HG02798 (cell line): Measurements from ENCODE around the gene DDX51.
"Not testable (repeated sequence)": the region's sequence is repeated elsewhere in the genome, so short reads cannot be mapped to it uniquely, and the experiment has no call there.

Source experiments
- ATAC-seq: cut with Tn5 transposase; IDR thresholded peaks from one replicate; pipeline ENCODE4 v1.9.1; 2021; ENCODE audit warnings: mild to moderate bottlenecking; ENCODE audit not compliant: unreplicated experiment, poor library complexity

The DDX51 gene

DNA sequence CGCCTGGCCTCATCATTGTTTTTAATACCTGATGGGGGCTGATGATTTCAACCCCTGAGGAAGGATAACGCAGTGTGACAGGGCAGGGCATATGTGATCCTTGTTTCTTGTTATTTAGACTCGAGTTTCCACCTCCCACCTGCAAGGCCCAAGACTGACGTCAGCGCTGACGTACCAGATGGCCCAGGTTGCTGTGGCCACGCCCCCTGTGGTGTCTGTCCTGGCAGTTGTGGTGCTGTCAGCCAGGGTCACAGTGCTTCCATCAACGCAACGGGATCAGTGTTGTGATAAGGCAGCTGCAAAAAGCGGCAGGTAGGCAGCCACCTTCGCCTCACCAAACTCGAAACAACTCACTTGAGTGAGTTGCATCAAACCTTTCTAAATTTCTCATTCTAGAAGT, 18.4 kb downstream of the DDX51 start:
- no peak for ATAC-seq

DNA sequence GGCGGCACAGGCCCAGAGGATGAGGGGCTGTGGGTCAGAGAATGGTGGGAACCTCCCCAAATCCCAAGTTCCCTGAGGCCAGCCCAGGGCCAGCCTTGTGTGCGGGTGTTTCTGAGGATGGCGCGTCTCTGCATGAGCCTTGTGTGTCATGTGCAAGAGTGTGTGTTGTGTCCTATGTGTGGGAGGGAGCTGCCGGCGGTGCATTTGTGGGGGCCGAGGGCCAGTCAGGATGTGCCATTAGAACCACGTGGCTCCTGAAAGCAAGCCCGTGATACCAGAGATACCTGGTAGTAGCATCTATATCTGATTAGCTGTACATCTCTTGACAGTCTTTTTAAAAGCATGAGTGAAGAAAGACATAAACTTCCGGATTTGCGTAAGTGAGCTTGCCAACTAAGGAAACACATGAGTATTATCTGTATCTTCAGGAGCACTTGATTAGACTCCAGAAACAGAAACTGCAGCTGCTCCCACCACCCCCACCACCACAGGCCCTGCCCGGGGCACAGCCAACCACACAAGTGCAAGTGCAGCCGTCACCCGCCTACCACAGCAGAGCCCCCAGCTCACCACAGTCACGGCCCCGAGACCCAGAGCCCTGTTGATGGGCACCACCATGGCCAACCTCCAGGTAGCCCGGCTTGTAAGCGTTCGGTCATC, 19.2 kb downstream of the DDX51 start:
- ATAC-seq, result no peak

DNA sequence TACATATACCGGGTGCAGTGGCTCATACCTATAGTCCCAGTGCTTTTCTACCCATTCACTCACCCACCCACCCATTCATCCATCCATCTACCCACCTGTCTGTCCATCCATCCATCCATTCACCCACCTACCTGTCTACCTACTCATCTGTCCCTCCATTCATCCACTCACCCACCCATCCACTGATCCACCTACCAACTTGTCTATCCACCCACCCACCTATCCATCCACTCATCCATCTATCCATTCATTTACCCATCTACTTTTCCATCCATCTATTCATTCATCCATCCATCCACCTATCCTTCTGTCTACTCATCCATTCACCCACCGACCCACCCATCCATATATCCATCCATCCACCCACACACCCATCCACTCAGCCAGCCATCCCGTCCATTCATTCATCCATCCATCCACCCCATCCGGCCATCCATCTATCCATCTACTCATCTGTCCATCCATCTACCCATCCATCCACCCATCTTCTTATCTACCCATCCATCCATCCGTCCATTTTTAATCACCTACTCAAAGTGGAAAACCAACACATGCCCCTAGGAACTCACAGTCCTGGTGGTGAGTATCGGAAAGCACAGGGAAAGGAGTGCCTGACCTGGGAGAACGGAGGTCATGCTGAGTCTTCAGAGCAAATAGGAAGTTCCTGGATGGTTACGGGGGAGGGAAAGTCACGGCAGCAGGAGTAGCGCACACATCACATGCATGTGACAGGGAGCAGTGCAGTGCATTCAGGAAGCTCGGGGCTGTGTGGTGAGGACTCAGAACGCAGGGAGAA, 20.0 kb downstream of the DDX51 start:
- ATAC-seq, result no peak

DNA sequence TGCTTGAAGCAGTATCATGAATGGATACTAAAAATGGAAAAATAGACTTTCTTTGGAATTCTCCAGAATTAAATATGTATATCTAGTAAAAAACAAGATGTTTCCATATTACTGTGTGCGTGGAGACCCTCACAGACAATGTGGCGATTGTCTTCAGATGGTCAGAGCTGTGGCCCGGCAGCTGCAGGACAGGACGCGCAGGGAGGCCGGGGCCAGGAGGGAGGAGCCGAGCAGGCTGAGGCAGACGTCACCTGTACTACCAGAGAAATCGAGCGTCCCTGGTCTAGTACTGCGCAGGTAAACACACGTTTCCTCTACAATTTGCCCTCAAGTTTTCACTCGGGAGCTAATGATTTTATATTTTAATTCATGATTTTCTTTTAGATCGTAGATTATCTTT, 22.8 kb downstream of the DDX51 start:
- no peak for ATAC-seq

DNA sequence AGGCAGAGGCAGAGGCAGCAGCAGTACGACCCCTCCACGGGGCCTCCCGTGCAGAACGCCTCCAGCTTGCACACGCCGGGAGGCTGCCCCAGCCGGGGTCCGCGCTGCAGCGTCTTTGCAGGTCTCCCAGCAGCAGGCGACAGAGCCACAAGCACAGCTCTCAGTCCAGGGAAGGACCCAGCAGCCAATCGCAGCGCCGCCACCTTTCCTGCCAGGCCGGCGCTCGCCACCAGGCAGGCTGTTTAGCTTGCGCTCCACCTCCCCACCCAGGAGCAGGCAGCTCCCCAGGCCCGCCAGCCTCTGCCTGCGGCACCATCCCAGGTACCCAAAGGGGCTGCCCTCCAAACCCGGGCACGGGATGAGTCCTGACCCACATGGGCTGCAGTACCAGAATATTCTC, 25.2 kb downstream of the DDX51 start:
- ATAC-seq, result no peak

DNA sequence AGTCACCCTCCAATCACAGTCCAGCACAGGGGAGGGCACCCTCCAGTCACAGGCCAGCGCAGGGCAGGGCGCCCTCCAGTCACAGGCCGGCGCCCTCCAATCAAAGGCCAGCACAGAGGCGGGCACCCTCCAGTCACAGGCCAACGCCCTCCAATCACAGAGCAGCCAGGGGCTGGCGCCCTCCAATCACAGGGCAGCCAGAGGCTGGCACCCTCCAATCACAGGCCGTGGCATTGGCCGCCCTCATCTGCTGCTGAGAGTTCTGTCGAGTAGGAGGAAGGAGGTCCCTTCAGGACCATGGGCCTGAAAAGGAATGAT, 26.6 kb downstream of the DDX51 start:
- ATAC-seq, result no peak

DNA sequence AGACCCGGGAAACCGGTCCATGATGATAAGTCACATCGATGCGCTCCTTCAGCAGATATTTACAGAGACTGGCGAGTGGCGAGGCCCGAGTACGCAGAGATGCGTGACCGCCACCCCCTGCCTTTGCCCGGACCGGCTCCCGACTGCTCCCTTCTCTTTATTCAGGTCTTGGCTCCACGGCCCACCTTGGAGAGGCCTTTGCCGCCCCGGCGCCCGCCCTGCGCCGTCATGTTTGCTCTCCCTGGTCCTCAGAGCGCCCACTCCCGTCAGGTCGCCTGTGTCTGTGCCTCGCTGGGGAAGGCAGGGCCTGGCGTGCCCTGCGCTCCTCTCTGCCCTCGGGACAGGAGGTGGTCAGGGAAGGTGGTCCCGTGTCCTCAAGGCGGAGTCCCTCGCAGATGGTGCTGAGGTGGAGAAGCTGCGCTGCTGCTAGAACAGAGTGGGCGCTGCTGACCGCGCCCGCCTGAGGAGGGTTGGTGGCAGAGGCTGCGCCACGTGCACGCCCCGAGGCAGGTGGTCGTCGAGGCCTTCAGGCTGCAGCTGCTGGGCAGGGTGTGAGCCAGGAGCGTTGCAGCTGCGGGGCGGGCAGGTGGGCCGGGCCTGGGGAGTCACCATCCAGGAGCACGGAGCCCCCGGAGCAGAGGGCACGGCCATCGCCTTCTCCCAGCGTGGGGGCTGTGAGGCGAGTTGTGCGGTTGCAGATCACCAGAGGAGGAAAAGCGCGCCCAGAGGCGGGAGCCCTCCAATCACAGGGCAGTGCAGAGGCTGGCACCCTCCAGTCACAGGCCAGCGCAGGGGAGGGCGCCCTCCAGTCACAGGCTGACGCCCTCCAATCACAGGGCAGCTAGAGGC, 27.2 kb downstream of the DDX51 start:
- no peak for ATAC-seq

DNA sequence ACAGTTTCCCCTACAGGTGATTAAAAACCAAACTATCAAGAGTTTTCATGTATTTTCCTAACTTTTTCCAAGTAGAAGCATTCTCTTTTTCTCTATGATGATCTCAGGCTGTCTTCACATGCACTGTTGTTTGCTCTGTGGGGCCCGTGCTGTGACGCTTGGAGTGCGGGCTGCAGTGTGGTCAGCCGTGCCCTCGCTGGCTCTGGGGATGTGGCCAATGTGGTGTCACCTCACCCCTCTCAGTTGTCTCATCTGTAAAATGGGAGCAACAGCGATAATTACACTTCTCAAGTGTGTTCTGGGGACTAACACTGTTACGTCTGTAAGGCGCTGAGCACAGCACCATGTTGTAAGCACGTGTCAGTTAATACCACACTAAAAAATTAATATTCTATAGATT, 28.6 kb downstream of the DDX51 start:
- ATAC-seq, result no peak

DNA sequence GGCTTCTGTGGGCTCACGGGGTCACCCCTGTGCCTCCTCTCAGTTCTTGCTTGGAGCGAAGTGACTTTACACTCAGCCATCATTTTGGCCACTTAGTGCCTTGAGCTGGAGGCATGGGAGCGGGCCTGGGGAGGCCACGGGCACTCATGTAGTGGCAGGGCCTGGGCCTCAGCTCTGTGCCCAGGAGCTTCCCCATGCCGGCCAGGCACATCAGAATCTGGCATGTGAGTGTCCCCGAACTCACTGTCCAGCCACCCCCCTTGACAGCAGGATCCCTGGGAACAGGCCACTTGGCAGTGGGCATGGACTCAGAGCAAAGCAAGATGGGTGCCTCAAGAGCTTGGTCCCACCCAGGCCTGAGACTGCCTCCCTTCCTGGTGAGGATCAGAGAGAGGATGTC, 29.5 kb downstream of the DDX51 start:
- ATAC-seq, result no peak

DNA sequence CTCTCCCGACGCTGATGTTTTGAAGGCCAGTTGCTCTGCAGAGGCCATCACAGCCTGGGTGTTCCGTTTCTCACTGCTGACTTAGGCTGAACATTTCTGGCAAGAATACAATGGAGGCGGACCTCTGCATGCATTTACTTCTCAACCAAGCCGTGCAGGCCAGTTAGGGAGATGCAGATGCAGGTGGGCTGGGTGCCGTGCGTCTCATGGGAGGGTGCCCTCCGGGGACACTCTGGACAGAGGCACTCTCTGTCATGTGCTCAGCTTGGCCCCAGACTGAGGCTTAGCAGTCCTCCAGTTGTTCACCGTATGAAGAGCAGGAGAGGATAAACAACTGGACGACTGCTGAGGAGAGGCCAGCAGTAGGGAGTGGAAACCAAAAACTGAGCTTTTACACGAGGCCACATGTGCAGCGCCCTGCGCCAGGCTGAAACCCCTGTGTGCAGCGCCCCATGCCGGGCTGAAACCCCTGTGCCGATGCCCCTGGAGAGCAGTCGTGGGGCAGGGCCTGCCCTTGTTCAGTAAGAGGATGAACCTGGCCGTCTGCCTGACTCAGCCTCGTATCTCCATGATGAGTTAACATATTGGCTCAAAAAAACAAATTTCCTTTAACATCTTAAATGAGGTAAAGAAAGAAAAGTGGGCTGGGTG, 32.3 kb downstream of the DDX51 start:
- no peak for ATAC-seq

DNA sequence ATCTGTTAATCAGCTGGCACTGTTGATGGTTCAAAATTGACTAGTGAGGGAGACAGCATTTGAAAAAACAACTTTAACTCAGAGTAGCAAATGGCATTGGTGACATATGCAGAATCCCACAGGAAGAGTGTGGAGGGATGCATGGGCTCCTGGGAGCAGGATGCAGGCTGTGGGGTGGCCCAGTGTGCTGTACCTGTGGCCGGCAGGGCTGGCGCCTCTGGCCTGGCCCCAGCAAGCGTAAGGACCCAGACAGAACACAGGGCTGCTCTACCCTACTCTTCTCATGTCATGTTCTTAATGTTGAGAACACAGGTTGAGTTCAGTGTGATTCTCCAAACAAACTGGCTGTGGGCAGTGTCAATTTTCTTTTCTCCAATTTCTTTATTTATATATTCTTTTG, 33.4 kb downstream of the DDX51 start:
- ATAC-seq, result no peak

DNA sequence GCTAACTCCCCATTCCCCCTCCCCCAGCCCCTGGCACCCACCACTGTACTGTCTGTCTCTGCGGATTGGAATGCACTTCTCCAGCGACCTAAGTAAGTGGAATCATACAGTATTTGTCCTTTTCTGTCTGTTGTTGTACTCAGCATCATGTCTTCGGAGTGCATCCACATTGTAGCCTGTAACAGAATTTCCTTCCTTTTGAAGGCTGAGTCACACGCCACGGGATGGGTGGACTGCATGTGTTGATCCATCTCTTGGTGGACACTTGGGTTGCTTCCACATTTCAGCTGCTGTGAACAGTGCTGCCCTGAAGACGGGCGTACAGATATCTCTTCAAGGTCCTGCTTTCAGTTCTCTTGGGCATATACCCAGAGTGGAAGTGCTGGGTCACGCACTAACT, 34.4 kb downstream of the DDX51 start:
- no peak for ATAC-seq

DNA sequence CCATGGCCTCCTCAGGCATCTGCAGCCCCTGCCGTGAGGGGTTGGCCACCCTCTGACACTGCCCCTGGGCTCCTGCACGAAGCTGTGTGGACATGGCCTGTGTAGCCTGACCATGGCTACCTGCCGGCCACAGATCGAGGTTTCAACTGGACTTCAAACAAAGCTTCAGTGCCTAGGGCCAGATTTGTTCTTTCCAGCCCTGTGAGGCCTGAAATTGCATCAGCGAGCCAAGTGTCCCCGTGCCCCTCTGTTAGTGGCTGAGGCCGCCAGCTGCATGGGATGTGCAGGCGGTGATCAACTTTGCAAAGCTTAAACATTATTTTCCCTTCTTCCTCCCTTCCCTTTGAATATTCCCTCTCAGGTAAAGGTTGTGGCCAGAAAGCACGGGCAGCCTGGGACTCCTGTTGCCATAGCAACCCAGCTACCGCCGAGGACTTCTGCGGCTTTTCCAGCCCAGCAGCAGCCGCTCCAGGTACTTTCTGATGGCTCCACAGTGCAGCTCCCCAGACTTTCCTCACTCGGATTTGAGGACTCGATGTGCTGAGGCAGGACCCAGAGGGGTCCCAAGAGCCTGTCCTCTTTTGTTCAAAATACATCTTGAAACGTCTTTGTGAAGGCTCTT, 35.8 kb downstream of the DDX51 start:
- no peak for ATAC-seq

DNA sequence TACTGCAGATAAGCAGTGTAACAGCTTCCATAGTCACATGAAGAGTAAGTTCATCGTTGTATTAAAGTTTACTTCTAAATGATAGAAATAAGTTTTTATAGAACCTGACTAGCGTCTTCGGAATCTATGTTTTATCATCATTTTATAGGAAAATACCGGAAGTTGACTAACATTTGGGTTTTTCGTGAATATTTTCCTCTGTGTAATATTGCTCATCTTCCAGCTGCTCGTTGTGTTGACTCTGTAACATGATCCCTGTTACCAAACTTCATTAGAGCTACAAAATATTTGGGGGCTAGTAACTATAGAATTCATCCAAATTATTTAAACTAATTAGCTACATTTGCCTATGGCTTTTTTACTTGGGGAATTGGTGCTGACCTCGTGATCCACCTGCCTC, 37.2 kb downstream of the DDX51 start:
- ATAC-seq, result no peak

DNA sequence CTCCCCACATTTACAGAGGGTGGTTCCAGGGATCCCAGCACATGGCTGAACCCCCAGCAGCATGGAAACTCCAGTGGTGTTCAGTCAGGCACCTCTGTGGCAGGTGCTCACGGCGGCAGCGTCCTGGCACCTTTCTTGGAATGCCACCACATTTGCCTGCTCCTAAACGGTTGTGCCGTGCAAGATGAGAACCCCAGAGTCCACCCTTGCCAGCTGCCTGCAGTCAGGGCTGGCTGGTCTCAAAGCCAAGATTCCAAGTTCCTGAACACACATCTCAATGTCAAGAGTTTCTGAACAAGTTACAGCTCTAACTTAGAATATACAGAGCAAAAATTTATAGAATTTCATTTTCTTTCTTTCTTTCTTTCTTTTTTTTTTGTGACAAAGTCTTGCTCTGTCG, 38.7 kb downstream of the DDX51 start:
- ATAC-seq, result no peak

DNA sequence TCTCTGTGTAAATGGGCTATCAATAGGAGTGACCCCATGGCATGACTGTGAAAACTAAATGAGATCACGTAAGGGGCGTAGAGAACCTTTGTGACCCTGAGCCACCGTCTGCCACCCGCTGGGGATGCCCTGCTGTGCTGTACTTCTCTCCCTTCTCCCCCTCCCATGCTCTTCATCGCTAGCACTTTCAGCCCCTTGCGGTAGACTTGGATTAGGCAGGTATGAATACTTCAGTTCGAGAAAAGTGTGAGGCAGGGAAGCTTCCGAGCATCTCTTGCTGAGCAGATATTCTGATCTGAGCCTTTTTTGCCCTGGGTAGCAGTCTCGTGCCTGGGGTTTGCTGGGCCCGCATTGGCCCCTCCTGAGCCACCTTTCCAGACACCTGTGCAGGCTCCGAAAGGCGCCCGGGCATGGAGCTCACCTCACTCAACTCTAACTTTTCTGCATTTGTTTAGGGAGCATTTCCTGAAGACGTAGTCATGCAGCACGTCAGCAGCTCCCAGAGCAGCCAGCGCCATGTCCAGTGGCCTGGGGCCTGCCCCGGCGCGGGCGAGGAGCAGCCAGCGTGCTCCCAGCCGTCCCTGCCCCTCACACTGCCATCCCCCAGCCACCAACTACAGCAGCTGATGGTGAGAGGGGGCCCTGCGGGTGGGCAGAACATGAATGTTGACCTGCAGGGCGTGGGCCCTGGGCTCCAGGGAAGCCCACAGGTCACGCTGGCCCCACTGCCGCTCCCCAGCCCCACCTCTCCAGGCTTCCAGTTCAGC, 40.4 kb downstream of the DDX51 start:
- no peak for ATAC-seq

DNA sequence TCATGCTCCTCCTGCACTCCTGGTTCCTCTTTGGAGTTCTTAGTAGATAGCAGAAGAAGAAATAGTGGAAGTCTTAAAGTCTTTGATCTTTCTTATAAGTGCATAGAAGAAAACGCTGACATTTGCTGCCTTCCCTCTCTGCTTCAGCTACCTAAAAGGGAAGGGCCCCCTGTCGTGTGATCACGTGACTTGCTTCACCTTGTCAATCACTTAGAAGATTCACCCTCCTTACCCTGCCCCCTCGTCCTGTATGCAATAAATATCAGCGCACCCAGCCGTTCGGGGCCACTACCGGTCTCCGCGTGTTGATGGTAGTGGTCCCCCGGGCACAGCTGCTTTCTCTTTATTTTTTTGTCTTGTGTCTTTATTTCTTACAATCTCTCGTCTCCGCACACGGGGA, 41.0 kb downstream of the DDX51 start:
- ATAC-seq, result not testable (repeated sequence)

DNA sequence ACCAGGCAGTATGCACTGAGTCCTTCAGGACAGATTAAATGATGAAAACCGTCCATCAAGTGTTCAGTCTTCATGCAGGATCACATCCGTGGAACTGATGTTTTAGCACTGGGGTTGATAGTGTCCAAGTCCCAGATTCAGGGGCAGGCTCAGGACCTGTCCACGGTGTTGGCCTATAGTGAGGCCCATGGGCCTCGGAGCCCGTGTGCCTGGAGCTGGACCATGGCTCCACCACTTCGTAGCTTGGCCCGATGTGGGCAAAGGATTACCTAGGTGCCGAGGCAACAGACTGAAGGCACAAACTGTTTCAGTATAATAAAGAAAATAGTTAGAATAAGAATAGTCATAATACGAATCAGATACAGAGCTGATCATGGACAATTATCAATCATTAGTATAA, 41.8 kb downstream of the DDX51 start:
- ATAC-seq, result no peak

DNA sequence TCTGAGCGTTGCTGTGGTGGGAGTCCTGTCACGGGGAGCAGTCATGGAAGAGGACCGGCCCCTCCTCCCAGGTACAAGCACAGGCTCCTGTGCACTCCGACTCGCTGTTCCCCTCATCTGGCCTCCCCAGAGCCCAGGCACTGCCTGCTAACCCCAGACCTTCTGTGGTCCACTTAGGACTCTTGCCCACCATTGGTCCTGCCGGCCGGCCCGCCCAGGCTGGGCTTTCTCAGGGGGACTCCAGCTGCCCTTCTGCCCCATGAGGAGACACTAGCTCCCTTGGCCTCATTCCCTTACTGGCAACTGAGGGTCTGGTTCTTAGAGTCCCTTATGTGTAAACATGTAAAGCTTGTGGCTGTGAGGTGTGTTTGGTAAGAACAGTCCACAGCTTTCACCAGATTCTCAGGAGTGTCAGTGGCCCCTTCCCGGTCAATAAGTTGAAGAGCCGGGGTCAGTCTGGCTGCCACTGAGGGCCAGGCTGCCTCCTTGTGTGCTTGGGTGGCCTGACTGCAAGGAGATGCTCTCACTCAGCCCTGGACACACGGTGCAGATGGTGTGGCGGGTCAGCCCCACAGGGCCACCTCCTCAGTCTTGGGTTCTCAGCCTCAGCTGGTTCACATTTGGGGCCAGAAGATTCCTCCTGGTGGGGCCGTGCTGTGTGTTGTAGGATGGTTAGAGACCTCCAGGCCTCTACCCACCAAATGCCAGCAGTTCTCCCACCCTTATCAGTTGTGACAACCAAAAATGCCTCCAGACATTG, 43.6 kb downstream of the DDX51 start:
- ATAC-seq, result no peak
